ENCODE results near the gene NEK9.

The NEK9 gene

GRCh38 chr14:75098682-75099081 is 28.2 kb downstream of the NEK9 start:
- H3F3A ChIP-seq (ENCODE audit: insufficient read depth) = no peaks in the 10 kb centered on the region
- H3K79me2 ChIP-seq (ENCODE audit: insufficient read depth, low read length) = no peaks in the 10 kb centered on the region
- no peak overlapping the region for H3K4me3 ChIP-seq (ENCODE audit: insufficient read depth, low read length, poor library complexity, severe bottlenecking)
- no peak overlapping the region for H3K9ac ChIP-seq (ENCODE audit: low read length)
- no peaks in the 10 kb centered on the region for H3K9me3 ChIP-seq (ENCODE audit: insufficient read depth, low read length)
- H4K20me1 ChIP-seq (ENCODE audit: low read depth, low read length) = no peaks in the 10 kb centered on the region
- no peaks in the 10 kb centered on the region for H3K9me2 ChIP-seq (replicated peaks; ENCODE audit: insufficient read depth, low read length)
- no peak overlapping the region for H3K4me2 ChIP-seq (ENCODE audit: low read depth, low read length, poor library complexity, severe bottlenecking)
- H3K27me3 ChIP-seq (ENCODE audit: low read length) = no peaks in the 10 kb centered on the region
- no peak overlapping the region for H3K27ac ChIP-seq (ENCODE audit: low read depth, low read length)
- H2AFZ ChIP-seq (ENCODE audit: low read depth, low read length, severe bottlenecking) = no peak overlapping the region
- TF ChIP-seq CTCF (IDR thresholded peaks at IDR 0.05; ENCODE audit: insufficient read depth, low read length, poor library complexity, severe bottlenecking) (no peak), EZH2phosphoT487 (conservative IDR thresholded peaks at IDR 0.05; ENCODE audit: low read length) (no peak)
- peaks cover 15% of the 10 kb centered on the region for H3K36me3 ChIP-seq (ENCODE audit: low read length)

- no peaks in the 10 kb centered on the region for H4K20me1 ChIP-seq (ENCODE audit: low read depth, low read length)
- no peak overlapping the region for H3K4me2 ChIP-seq (ENCODE audit: low read depth, low read length, poor library complexity, severe bottlenecking)
- no peaks in the 10 kb centered on the region for H3K27me3 ChIP-seq (ENCODE audit: low read length)
- no peak overlapping the region for H3K9ac ChIP-seq (ENCODE audit: low read length)
- no peak overlapping the region for H3K27ac ChIP-seq (ENCODE audit: low read depth, low read length)
- H3K79me2 ChIP-seq (ENCODE audit: insufficient read depth, low read length) = no peaks in the 10 kb centered on the region
- no peaks in the 10 kb centered on the region for H3K9me3 ChIP-seq (ENCODE audit: insufficient read depth, low read length)
- peaks cover 14% of the 10 kb centered on the region for H3K36me3 ChIP-seq (ENCODE audit: low read length)
- no peaks in the 10 kb centered on the region for H3F3A ChIP-seq (ENCODE audit: insufficient read depth)
- TF ChIP-seq CTCF (IDR thresholded peaks at IDR 0.05; ENCODE audit: insufficient read depth, low read length, poor library complexity, severe bottlenecking) (no peak), EZH2phosphoT487 (conservative IDR thresholded peaks at IDR 0.05; ENCODE audit: low read length) (no peak)
- H3K4me3 ChIP-seq (ENCODE audit: insufficient read depth, low read length, poor library complexity, severe bottlenecking) = no peak overlapping the region
- H3K9me2 ChIP-seq (replicated peaks; ENCODE audit: insufficient read depth, low read length) = no peaks in the 10 kb centered on the region
- no peak overlapping the region for H2AFZ ChIP-seq (ENCODE audit: low read depth, low read length, severe bottlenecking)
Observed at GRCh38 chr14:75098212-75098611, 28.6 kb downstream of the NEK9 start.

- Histone ChIP-seq H3K36me3 (ENCODE audit: low read length) (peaks cover 18% of the 10 kb centered on the region), H3K27me3 (ENCODE audit: low read length) (no peaks in the 10 kb centered on the region), H3K9ac (ENCODE audit: low read length) (no peak overlapping the region), H3K27ac (ENCODE audit: low read depth, low read length) (no peak overlapping the region), H2AFZ (ENCODE audit: low read depth, low read length, severe bottlenecking) (no peak overlapping the region), H3K79me2 (ENCODE audit: insufficient read depth, low read length) (no peaks in the 10 kb centered on the region), H3K4me2 (ENCODE audit: low read depth, low read length, poor library complexity, severe bottlenecking) (no peak overlapping the region), H3F3A (ENCODE audit: insufficient read depth) (no peaks in the 10 kb centered on the region), H4K20me1 (ENCODE audit: low read depth, low read length) (no peaks in the 10 kb centered on the region), H3K9me2 (replicated peaks; ENCODE audit: insufficient read depth, low read length) (no peaks in the 10 kb centered on the region), H3K4me3 (ENCODE audit: insufficient read depth, low read length, poor library complexity, severe bottlenecking) (no peak overlapping the region), H3K9me3 (ENCODE audit: insufficient read depth, low read length) (no peaks in the 10 kb centered on the region)
- TF ChIP-seq EZH2phosphoT487 (conservative IDR thresholded peaks at IDR 0.05; ENCODE audit: low read length) (no peak), CTCF (IDR thresholded peaks at IDR 0.05; ENCODE audit: insufficient read depth, low read length, poor library complexity, severe bottlenecking) (no peak)
Observed at GRCh38 chr14:75096959-75097358, 29.9 kb downstream of the NEK9 start.

Data from SU-DHL-6 (cell line).